Measurements from ENCODE around the gene TSPAN10.

Gene TSPAN10

GRCh38 chr17:81635973-81636504, 957 bp upstream of the TSPAN10 start:
- DNase-seq = no peak

GRCh38 chr17:81638683-81639082, 1.7 kb downstream of the TSPAN10 start:
- DNase-seq = no peak

- DNase-seq = no peak
Measured at GRCh38 chr17:81640011-81640410, 3.0 kb downstream of the TSPAN10 start.

GRCh38 chr17:81641825-81642489, 5.0 kb downstream of the TSPAN10 start:
- no peak for DNase-seq

GRCh38 chr17:81644496-81644895, 7.5 kb downstream of the TSPAN10 start:
- no peak for DNase-seq

GRCh38 chr17:81644976-81645952, 8.3 kb downstream of the TSPAN10 start:
- DNase-seq = no peak

GRCh38 chr17:81646869-81647600, 10.0 kb downstream of the TSPAN10 start:
- no peak for DNase-seq

- no peak for DNase-seq
Measured at GRCh38 chr17:81647640-81648012, 10.6 kb downstream of the TSPAN10 start.

GRCh38 chr17:81648013-81648706, 11.2 kb downstream of the TSPAN10 start:
- no peak for DNase-seq

- DNase-seq = no peak
Measured at GRCh38 chr17:81648707-81649085, 11.7 kb downstream of the TSPAN10 start.

- no peak for DNase-seq
Measured at GRCh38 chr17:81650951-81651350, 14.0 kb downstream of the TSPAN10 start.

- DNase-seq = no peak
Measured at GRCh38 chr17:81651692-81652091, 14.7 kb downstream of the TSPAN10 start.

GRCh38 chr17:81652906-81653771, 16.1 kb downstream of the TSPAN10 start:
- DNase-seq = no peak

GRCh38 chr17:81655378-81656117, 18.6 kb downstream of the TSPAN10 start:
- DNase-seq = no peak

GRCh38 chr17:81656118-81656743, 19.2 kb downstream of the TSPAN10 start, which contains the start of gene PDE6G:
Gene PDE6G (minus strand): TSS chr17:81656542. CDS start chr17:81653305, 3,237 bp downstream.
- no peak for DNase-seq

GRCh38 chr17:81656835-81657234, 19.8 kb downstream of the TSPAN10 start:
- DNase-seq = no peak

GRCh38 chr17:81659038-81659437, 22.0 kb downstream of the TSPAN10 start:
- DNase-seq = no peak

- no peak for DNase-seq
Measured at GRCh38 chr17:81660441-81660840, 23.4 kb downstream of the TSPAN10 start.

GRCh38 chr17:81662002-81662401, 25.0 kb downstream of the TSPAN10 start:
- DNase-seq = no peak

GRCh38 chr17:81664051-81664470, 27.1 kb downstream of the TSPAN10 start:
- no peak for DNase-seq
